ENCODE data around the gene SPEG. TPM values are rescaled to one million over a fixed set of nuclear protein-coding genes. Genes with fewer than 3 reads are reported as not detected.
A peak's percentile ranks its signal among the peaks of the same experiment; 100 is the strongest.

Gene SPEG
- total RNA-seq, 1 experiment from 2014 or later: 56.6 TPM

DNA sequence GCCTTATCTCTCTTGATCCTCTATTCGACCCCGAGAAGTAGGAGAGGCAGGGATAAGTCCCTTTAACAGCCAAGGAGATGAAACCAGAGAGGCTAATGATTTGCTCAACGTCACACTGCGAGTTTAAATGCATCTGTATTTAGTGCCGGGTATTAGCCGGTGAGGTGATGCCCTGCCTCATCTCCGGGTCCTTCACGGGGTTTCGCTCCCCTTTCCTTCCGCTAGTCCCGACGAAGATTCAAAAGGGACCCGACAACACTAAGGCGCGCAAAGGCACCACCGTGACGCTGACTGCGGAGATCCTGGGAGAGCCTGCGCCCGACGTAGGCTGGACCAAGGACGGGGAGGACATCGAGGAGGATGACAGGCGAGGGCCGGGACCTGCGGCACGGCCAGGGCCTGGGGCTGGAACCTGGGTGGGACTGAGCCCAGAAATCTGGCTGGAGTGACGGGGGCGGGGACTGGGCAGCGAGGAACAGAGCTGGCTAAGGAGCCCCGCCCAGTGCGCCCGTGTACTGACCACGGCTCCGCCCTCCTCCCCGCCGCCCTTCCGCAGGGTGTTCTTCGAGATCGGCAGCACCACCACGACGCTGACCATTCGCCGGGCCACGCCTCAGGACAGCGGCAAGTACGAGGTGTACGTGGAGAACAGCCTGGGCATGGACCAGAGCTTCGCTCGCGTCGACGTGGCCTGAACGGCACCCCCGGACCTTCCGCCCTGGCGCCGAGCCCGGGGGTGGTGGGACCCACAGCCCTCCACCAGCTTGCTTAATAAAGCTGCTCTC is 63.0 kb downstream of the SPEG start:
- Histone ChIP-seq H3K9me2 (ENCODE audit: insufficient read depth) (no peaks in the 10 kb centered on the region), H3K9ac (ENCODE audit: low read length) (peak overlapping the region; percentile 80), H2AFZ (ENCODE audit: low read depth, low read length, poor library complexity, severe bottlenecking) (no peak overlapping the region), H3K27ac (ENCODE audit: low read depth, low read length) (peak overlapping the region; percentile 98), H3K4me3 (replicated peaks in 1 of 2; ENCODE audit: low read depth in 1 of 2, low read length in 2 of 2) (peak overlapping the region; percentile 75 to 91), H4K20me1 (ENCODE audit: insufficient read depth) (no peaks in the 10 kb centered on the region), H3K36me3 (ENCODE audit: control insufficient read depth in 1 of 2, insufficient read depth in 2 of 2, low read length in 2 of 2) (no peaks in the 10 kb centered on the region), H3K9me3 (ENCODE audit: control insufficient read depth in 1 of 2, insufficient read depth in 1 of 2, low read depth in 1 of 2, low read length in 2 of 2) (no peaks in the 10 kb centered on the region), H3K79me2 (ENCODE audit: insufficient read depth, low read length) (peaks cover 14% of the 10 kb centered on the region), H3K4me2 (ENCODE audit: low read length) (peak overlapping the region; percentile 99), H3K4me1 (ENCODE audit: control insufficient read depth in 1 of 2, insufficient read depth in 2 of 2, low read length in 2 of 2) (peaks cover 24 to 54% of the 10 kb centered on the region in 2 experiments), H3K27me3 (ENCODE audit: insufficient read depth, low read length) (no peaks in the 10 kb centered on the region)
- DNase-seq (ENCODE audit: low read depth, low spot score): peak; percentile 56
- ATAC-seq: peak; percentile 69
- TF ChIP-seq ZBTB33 (IDR thresholded peaks at IDR 0.05; ENCODE audit: extremely low read depth, insufficient replicate concordance, low read length) (no peak), SIN3A (IDR thresholded peaks at IDR 0.05; ENCODE audit: low read depth) (no peak), POLR2AphosphoS5 (IDR thresholded peaks at IDR 0.05; ENCODE audit: low read depth, low read length) (peak; percentile 74), MAX (IDR thresholded peaks at IDR 0.05) (no peak), SP1 (IDR thresholded peaks at IDR 0.05; ENCODE audit: low read depth) (no peak), REST (IDR thresholded peaks at IDR 0.05; ENCODE audit: low read depth) (no peak), POLR2A (IDR thresholded peaks at IDR 0.05; ENCODE audit: borderline replicate concordance, extremely low read depth, insufficient read depth, insufficient read length) (peak; percentile 8), TCF7L2 (IDR thresholded peaks at IDR 0.05; ENCODE audit: borderline replicate concordance, extremely low read depth, insufficient read depth, insufficient read length) (no peak), ZFX (IDR thresholded peaks at IDR 0.05) (0 out of 2 replicates have a peak, but pooled peaks have one; percentile 22), EZH2 (IDR thresholded peaks at IDR 0.05) (no peak), EGR1 (IDR thresholded peaks at IDR 0.05; ENCODE audit: low read depth) (no peak), CEBPB (IDR thresholded peaks at IDR 0.05; ENCODE audit: low read depth) (no peak), ZNF274 (IDR thresholded peaks at IDR 0.05; ENCODE audit: low read depth, low read length) (no peak)
- RAD21 ChIA-PET (ENCODE audit: low non-redundant PET in 1 of 2, low total read pairs in 2 of 2, uncharacterized antibody in 2 of 2, unreplicated experiment in 2 of 2): interaction anchor here in 1 of 2 experiments (0.9 kb wide), 1 partner anchor 26 kb away, joined by 3 read pairs; no protein-coding TSS in a partner anchor
- no TSS peak for BruUV-seq (replicated peaks)
- POLR2A ChIA-PET: interaction anchor here (1.0 to 2.8 kb wide), 14 partner anchors 10 to 192 kb away, joined by 3 to 18 read pairs (median 6); partner anchors contain the start of genes ASIC4 and DNPEP
- intact Hi-C loops (cut with micrococcal nuclease): loop anchor here (2.0 kb wide), 1 partner anchor 191 kb away; no protein-coding TSS in a partner anchor
- CTCF ChIA-PET: interaction anchor here (1.0 to 5.2 kb wide), 14 partner anchors 9 to 495 kb away, joined by 3 to 56 read pairs (median 6); no protein-coding TSS in a partner anchor
